ENCODE measurements around the gene INVS.

INVS gene

GRCh38 chr9:100106616-100107015 lies 7.6 kb downstream of the INVS start:
- TF ChIP-seq, protein P1, sequence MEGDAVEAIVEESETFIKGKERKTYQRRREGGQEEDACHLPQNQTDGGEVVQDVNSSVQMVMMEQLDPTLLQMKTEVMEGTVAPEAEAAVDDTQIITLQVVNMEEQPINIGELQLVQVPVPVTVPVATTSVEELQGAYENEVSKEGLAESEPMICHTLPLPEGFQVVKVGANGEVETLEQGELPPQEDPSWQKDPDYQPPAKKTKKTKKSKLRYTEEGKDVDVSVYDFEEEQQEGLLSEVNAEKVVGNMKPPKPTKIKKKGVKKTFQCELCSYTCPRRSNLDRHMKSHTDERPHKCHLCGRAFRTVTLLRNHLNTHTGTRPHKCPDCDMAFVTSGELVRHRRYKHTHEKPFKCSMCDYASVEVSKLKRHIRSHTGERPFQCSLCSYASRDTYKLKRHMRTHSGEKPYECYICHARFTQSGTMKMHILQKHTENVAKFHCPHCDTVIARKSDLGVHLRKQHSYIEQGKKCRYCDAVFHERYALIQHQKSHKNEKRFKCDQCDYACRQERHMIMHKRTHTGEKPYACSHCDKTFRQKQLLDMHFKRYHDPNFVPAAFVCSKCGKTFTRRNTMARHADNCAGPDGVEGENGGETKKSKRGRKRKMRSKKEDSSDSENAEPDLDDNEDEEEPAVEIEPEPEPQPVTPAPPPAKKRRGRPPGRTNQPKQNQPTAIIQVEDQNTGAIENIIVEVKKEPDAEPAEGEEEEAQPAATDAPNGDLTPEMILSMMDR (conservative IDR thresholded peaks at IDR 0.05; ENCODE audit: low read depth, low read length), result no peak
- DNase-seq (ENCODE audit: low read depth), result no peak
- H3K4me3 ChIP-seq (ENCODE audit: low read length), result no peak overlapping the region

DNA sequence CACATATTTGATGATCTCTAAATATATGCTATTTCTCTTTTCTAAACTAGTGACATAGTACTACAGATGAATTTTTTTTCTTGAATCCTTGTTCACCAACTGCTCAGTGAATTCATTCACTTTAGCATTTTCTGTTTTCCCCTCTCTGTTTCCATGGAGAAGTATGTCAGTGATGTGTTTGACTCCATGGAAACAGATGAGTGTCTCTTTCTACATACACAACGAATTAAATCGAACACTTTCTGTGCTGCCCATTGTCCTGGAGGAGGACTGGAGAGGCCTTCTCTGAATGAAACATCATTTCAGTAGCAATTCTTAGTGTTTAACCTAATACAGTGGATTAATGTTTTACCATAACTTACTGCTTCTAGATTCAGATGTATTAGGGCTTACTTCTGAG lies 9.5 kb downstream of the INVS start:
- DNase-seq (ENCODE audit: low read depth), result no peak
- H3K4me3 ChIP-seq (ENCODE audit: low read length), result no peak overlapping the region
- TF ChIP-seq, protein P1 (conservative IDR thresholded peaks at IDR 0.05; ENCODE audit: low read depth, low read length), result no peak

GRCh38 chr9:100111235-100111634 lies 12.2 kb downstream of the INVS start:
- no peak overlapping the region for H3K4me3 ChIP-seq (ENCODE audit: low read length)
- DNase-seq (ENCODE audit: low read depth), result peak; percentile 96

GRCh38 chr9:100112677-100113336 lies 13.8 kb downstream of the INVS start:
- H3K4me3 ChIP-seq (ENCODE audit: low read length), result no peak overlapping the region
- no peak for DNase-seq (ENCODE audit: low read depth)
- TF ChIP-seq, protein P1 (conservative IDR thresholded peaks at IDR 0.05; ENCODE audit: low read depth, low read length), result no peak

More at GRCh38 chr9:100111235-100111634, 12.2 kb downstream of the INVS start:
- TF ChIP-seq, protein P1 (conservative IDR thresholded peaks at IDR 0.05; ENCODE audit: low read depth, low read length), result no peak

- no peak overlapping the region for H3K4me3 ChIP-seq (ENCODE audit: low read length)
- TF ChIP-seq, protein P1 (conservative IDR thresholded peaks at IDR 0.05; ENCODE audit: low read depth, low read length), result no peak
- DNase-seq (ENCODE audit: low read depth), result no peak
These were observed 18.3 kb downstream of the INVS start for GRCh38 chr9:100117316-100117715.

DNA sequence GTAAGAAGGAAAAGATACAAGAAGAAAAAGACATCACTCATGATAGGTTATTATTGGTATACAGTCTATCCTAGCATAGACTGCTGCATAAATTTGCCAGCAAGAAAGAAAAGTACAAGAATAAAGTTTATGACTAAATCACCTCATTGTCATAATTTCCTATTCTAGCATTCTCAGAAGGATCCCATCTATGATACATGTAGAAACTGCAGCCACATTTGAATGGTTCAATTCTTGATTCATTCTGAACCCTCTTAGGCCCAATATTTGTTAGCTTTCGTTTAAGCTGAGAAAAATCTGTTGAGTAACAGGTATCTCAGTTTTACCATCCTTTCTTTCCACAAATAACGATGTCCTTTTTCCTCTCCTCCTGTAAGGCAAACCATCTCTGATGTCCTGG lies 21.2 kb downstream of the INVS start:
- H3K4me3 ChIP-seq (ENCODE audit: low read length), result no peak overlapping the region

GRCh38 chr9:100125236-100125635 lies 26.2 kb downstream of the INVS start:
- DNase-seq (ENCODE audit: low read depth), result no peak
- TF ChIP-seq, protein P1 (conservative IDR thresholded peaks at IDR 0.05; ENCODE audit: low read depth, low read length), result no peak
- H3K4me3 ChIP-seq (ENCODE audit: low read length), result no peak overlapping the region

More for the DNA sequence above, 21.2 kb downstream of the INVS start:
- no peak for DNase-seq (ENCODE audit: low read depth)
- TF ChIP-seq, protein P1 (conservative IDR thresholded peaks at IDR 0.05; ENCODE audit: low read depth, low read length), result no peak

All from retinal pigment epithelial cell (primary cell).